OCI-LY3 (cell line): ENCODE results near the gene MXD3.

ENCODE experiments used
- H2AFZ ChIP-seq: fragments of 200-600, 300-600 bp; shearing (Covaris generic); 2 replicates; pipeline ENCODE4 v1.6.0; 2014; ENCODE audit warnings: antibody characterized with exemption, low read depth, low read length
- H3K27ac ChIP-seq: fragments of 200-600, 300-600 bp; sonication (generic); 2 replicates; pipeline ENCODE4 v1.5.1; 2014; ENCODE audit warnings: mild to moderate bottlenecking, low read length, moderate library complexity, mixed read lengths
- H3K27me3 ChIP-seq: fragments of 200-600, 300-600 bp; sonication (generic); 2 replicates; pipeline ENCODE4 v1.6.1; 2014; ENCODE audit warnings: low read depth, low read length, mixed read lengths
- H3K36me3 ChIP-seq: fragments of 200-600, 300-600 bp; sonication (generic); replicated peaks from 2 replicates; pipeline ENCODE3; 2014; ENCODE audit warnings: low read depth, low read length, mixed read lengths
- H3K4me1 ChIP-seq: fragments of 300-600, 200-600 bp; sonication (generic); 2 replicates; pipeline ENCODE4 v1.6.1; 2014; ENCODE audit warnings: low read length, mixed read lengths
- H3K4me2 ChIP-seq: fragments of 200-600, 300-600 bp; sonication (generic); 2 replicates; pipeline ENCODE4 v1.6.1; 2014; ENCODE audit warnings: low read length, mixed read lengths
- H3K4me3 ChIP-seq: fragments of 300-600, 200-600 bp; sonication (generic); 2 replicates; pipeline ENCODE4 v1.5.1; 2014; ENCODE audit warnings: antibody characterized with exemption, mild to moderate bottlenecking, low read length, moderate library complexity
- H3K79me2 ChIP-seq: fragments of 300-600, 200-600 bp; shearing (Covaris generic); 2 replicates; pipeline ENCODE4 v1.6.1; 2014; ENCODE audit warnings: mild to moderate bottlenecking, low read length, mixed read lengths
- H3K9ac ChIP-seq: fragments of 300-600, 200-600 bp; shearing (Covaris generic); 2 replicates; pipeline ENCODE4 v1.6.0; 2014; ENCODE audit warnings: mild to moderate bottlenecking, low read length, moderate library complexity
- H3K9me3 ChIP-seq: fragments of 200-600, 300-600 bp; shearing (Covaris generic); 2 replicates; pipeline ENCODE4 v1.6.1; 2014; ENCODE audit warnings: low read length, mixed read lengths; ENCODE audit not compliant: insufficient read depth
- H4K20me1 ChIP-seq: fragments of 200-600, 300-600 bp; sonication (generic); 2 replicates; pipeline ENCODE4 v1.6.1; 2016; ENCODE audit warnings: low read length, mixed read lengths; ENCODE audit not compliant: insufficient read depth
- CTCF ChIP-seq: fragments of 200-600, 300-600 bp; sonication (generic); IDR thresholded peaks from 2 replicates; pipeline ENCODE4 v1.5.1; 2014; ENCODE audit warnings: antibody characterized with exemption, low read length, low read depth
- EZH2phosphoT487 ChIP-seq: fragments of 200-600 bp; shearing (Covaris generic); IDR thresholded peaks from 2 replicates; pipeline ENCODE4 v1.6.1; 2018; ENCODE audit warnings: antibody characterized with exemption, mixed run types, low read depth

MXD3 gene

DNA sequence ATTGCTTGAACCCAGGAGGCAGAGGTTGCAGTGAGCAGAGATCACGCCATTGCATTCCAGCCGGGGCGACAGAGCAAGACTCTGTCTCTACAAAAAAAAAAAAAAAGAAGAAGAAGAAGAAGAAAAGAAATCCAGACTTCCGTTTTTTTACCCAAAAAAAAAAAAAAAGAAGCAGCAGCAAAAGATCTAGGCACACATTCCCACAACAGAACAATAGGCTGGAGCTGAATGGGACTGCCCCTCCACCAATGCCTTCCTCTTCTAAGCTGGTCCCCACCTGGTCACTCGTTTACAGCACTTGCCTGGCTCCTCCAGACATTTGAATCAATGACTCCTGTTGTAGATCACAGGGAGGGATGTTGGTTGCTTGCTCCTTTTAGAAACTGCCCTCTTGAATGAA lies 41.4 kb upstream of the MXD3 start:
- H3K9me3 ChIP-seq = no peaks in the 10 kb centered on the region
- H3K4me1 ChIP-seq = peaks cover 31% of the 10 kb centered on the region
- no peak overlapping the region for H3K27ac ChIP-seq
- no peaks in the 10 kb centered on the region for H3K36me3 ChIP-seq
- H2AFZ ChIP-seq = no peak overlapping the region
- no peaks in the 10 kb centered on the region for H3K27me3 ChIP-seq
- TF ChIP-seq EZH2phosphoT487 (no peak), CTCF (no peak)
- H4K20me1 ChIP-seq = no peaks in the 10 kb centered on the region
- no peak overlapping the region for H3K4me3 ChIP-seq
- peaks cover 28% of the 10 kb centered on the region for H3K79me2 ChIP-seq
- no peak overlapping the region for H3K4me2 ChIP-seq
- H3K9ac ChIP-seq = no peak overlapping the region

GRCh38 chr5:177351392-177352329 lies 40.0 kb upstream of the MXD3 start, which contains the start of gene LMAN2:
Gene LMAN2 (minus strand): TSS chr5:177351668. CDS start chr5:177351647, 21 bp downstream.
- peak within 1 kb of the TSS; percentile 97 for H3K4me2 ChIP-seq
- peaks cover 22% of the 10 kb centered on the region for H3K4me1 ChIP-seq
- H3K4me3 ChIP-seq = peak within 1 kb of the TSS; percentile 87
- H3K27ac ChIP-seq = peak within 1 kb of the TSS; percentile 88
- peak within 1 kb of the TSS; percentile 87 for H3K9ac ChIP-seq
- H2AFZ ChIP-seq = peak within 1 kb of the TSS; percentile 97
- peaks cover 41% of the 10 kb centered on the region for H3K79me2 ChIP-seq
- no peaks in the 10 kb centered on the region for H3K27me3 ChIP-seq
- H3K9me3 ChIP-seq = no peaks in the 10 kb centered on the region
- H3K36me3 ChIP-seq = peaks cover 6% of the 10 kb centered on the region
- TF ChIP-seq EZH2phosphoT487 (no peak), CTCF (no peak)
- 0 out of 2 replicates have a peak, but pooled peaks cover 6% of the 10 kb centered on the region for H4K20me1 ChIP-seq

GRCh38 chr5:177350776-177351391 lies 39.2 kb upstream of the MXD3 start:
- peaks cover 6% of the 10 kb centered on the region for H3K36me3 ChIP-seq
- no peaks in the 10 kb centered on the region for H3K27me3 ChIP-seq
- TF ChIP-seq EZH2phosphoT487 = no peak
- no peak for TF ChIP-seq CTCF
- H3K79me2 ChIP-seq = peaks cover 49% of the 10 kb centered on the region
- peaks cover 20% of the 10 kb centered on the region for H3K4me1 ChIP-seq
- peak overlapping the region; percentile 97 for H3K4me2 ChIP-seq
- H2AFZ ChIP-seq = 0 out of 2 replicates have a peak overlapping the region, but pooled peaks have one; percentile 97
- peak overlapping the region; percentile 87 for H3K4me3 ChIP-seq
- peak overlapping the region; percentile 88 for H3K27ac ChIP-seq
- peak overlapping the region; percentile 87 for H3K9ac ChIP-seq
- 0 out of 2 replicates have a peak, but pooled peaks cover 6% of the 10 kb centered on the region for H4K20me1 ChIP-seq
- no peaks in the 10 kb centered on the region for H3K9me3 ChIP-seq

DNA sequence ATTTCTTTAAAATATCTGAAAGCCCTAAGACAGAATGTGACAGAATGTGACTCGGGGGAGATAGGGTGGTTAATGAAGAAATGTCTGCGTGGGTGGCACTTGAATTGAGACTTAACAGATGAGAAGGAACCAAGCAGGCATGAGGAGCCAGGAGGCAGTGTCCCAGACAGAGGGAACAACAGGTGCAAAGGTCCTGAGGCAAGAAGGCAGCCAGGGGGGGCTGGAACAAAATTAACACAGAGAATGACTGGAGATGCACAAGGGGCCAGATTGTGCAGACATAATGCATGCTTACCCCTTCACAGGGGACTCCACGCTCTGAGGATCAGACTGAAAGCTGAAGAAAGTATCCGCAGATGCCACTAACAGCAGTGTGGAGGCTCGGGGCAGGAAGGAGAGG lies 38.1 kb upstream of the MXD3 start:
- no peak for TF ChIP-seq CTCF
- no peak for TF ChIP-seq EZH2phosphoT487
- H3K27me3 ChIP-seq = no peaks in the 10 kb centered on the region
- H3K4me2 ChIP-seq = peak overlapping the region; percentile 97
- H3K79me2 ChIP-seq = peaks cover 57% of the 10 kb centered on the region
- 0 out of 2 replicates have a peak, but pooled peaks cover 6% of the 10 kb centered on the region for H4K20me1 ChIP-seq
- H3K27ac ChIP-seq = no peak overlapping the region
- H3K4me3 ChIP-seq = no peak overlapping the region
- no peaks in the 10 kb centered on the region for H3K9me3 ChIP-seq
- no peak overlapping the region for H3K9ac ChIP-seq
- H3K4me1 ChIP-seq = peaks cover 20% of the 10 kb centered on the region
- H2AFZ ChIP-seq = no peak overlapping the region
- peaks cover 6% of the 10 kb centered on the region for H3K36me3 ChIP-seq
